Suprapubic skin (tissue), 4 donors: ENCODE measurements around the gene ERBB4.

Source experiments
- CTCF ChIP-seq, 2 donors: fragments of 200-600 bp in 1 of 2; fragments of 450-650 bp in 1 of 2; sonication (generic) in 1 of 2; IDR thresholded peaks; one replicate each; pipeline ENCODE4 v1.5.1; 2016 to 2019; ENCODE audit warnings: antibody characterized with exemption in 2 of 2, mild to moderate bottlenecking in 1 of 2, moderate library complexity in 1 of 2
- POLR2A ChIP-seq, 2 donors: fragments of 450-650 bp; IDR thresholded peaks; one replicate each; pipeline ENCODE4 v1.6.1; 2017; ENCODE audit warnings: antibody characterized with exemption in 2 of 2, mild to moderate bottlenecking in 2 of 2, moderate library complexity in 2 of 2
- POLR2AphosphoS5 ChIP-seq, 3 donors: sonication (generic); formaldehyde crosslinking; IDR thresholded peaks; one replicate each; pipeline ENCODE4 v1.6.1; 2017; ENCODE audit warnings: antibody characterized with exemption in 3 of 3

DNA sequence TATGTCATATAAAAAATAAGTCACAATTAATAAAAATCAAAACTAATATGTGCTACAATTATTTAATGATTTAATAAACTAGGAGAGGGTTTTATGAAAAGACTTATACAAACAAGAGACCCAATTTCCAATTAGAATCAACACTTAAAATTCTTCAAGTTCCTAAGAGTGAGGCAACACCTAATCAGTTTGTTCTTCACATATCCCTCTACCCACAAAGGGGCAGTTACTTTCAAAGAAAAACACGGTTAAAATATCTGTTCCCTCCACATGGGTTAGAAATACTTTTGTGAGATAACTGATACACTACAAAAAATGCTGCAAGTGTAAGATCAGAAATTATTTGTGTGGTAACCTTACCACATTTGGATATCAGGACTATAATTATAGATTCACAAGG, 357.0 kb downstream of the ERBB4 start:
- TF ChIP-seq CTCF (IDR thresholded peaks at IDR 0.05) (no peak), POLR2AphosphoS5 (IDR thresholded peaks at IDR 0.05) (no peak), POLR2A (IDR thresholded peaks at IDR 0.05) (no peak)
